HepG2 (cell line): ENCODE measurements around the gene COX4I2. TPM values are rescaled to one million over a fixed set of nuclear protein-coding genes. Genes with fewer than 3 reads are reported as not detected.

Source experiments
- BATF2 ChIP-seq: sonication (generic); formaldehyde crosslinking; IDR thresholded peaks from 2 replicates; pipeline ENCODE4 v1.8.0; 2022; ENCODE audit warnings: mild to moderate bottlenecking, missing genetic modification reagents, moderate library complexity
- BRCA1 ChIP-seq: sonication (generic); formaldehyde crosslinking; IDR thresholded peaks from 2 replicates; pipeline ENCODE4 v1.4.0; 2020; ENCODE audit warnings: missing genetic modification reagents
- CBFB ChIP-seq: sonication (generic); formaldehyde crosslinking; IDR thresholded peaks from 2 replicates; pipeline ENCODE4 v1.4.0; 2020; ENCODE audit warnings: missing genetic modification reagents
- FOSL1 ChIP-seq: sonication (generic); formaldehyde crosslinking; IDR thresholded peaks from 2 replicates; pipeline ENCODE4 v1.9.0; 2021; ENCODE audit warnings: missing genetic modification reagents, borderline replicate concordance
- FOXO1 ChIP-seq: sonication (generic); formaldehyde crosslinking; IDR thresholded peaks from 2 replicates; pipeline ENCODE4 v1.4.0; 2020; ENCODE audit warnings: missing genetic modification reagents
- GFI1 ChIP-seq: sonication (generic); formaldehyde crosslinking; IDR thresholded peaks from 2 replicates; pipeline ENCODE4 v1.5.0; 2020; ENCODE audit warnings: missing genetic modification reagents, mild to moderate bottlenecking, borderline replicate concordance
- KDM6A ChIP-seq: IDR thresholded peaks from 2 replicates; pipeline ENCODE4 v1.6.1; 2016; ENCODE audit warnings: low read depth
- MED13 ChIP-seq: sonication (generic); formaldehyde crosslinking; IDR thresholded peaks from 2 replicates; pipeline ENCODE4 v1.5.0; 2020; ENCODE audit warnings: missing genetic modification reagents
- NR2F1 ChIP-seq, 2 experiments: fragments of 450-650 bp in 1 of 2; formaldehyde crosslinking in 1 of 2; IDR thresholded peaks; 2 replicates each; pipeline versions ENCODE4 v1.5.0 to v1.6.1; 2016 to 2020; ENCODE audit warnings: mild to moderate bottlenecking in 1 of 2, missing compliant biosample characterization in 1 of 2, missing genetic modification reagents in 1 of 2, moderate library complexity in 1 of 2
- PAF1 ChIP-seq: IDR thresholded peaks from 2 replicates; pipeline ENCODE4 v1.6.1; 2016; ENCODE audit warnings: missing genetic modification reagents, missing compliant biosample characterization
- PCBP2 ChIP-seq: fragments of 200-400 bp; formaldehyde crosslinking; optimal IDR thresholded peaks from 2 replicates; pipeline ENCODE3; 2018; ENCODE audit warnings: low read length, low read depth; ENCODE audit not compliant: poor library complexity, severe bottlenecking
- SKI ChIP-seq: fragments of 450-650 bp; IDR thresholded peaks from one replicate; pipeline ENCODE4 v1.6.1; 2018; ENCODE audit warnings: mild to moderate bottlenecking; ENCODE audit not compliant: partially characterized antibody
- SMAD9 ChIP-seq: sonication (generic); formaldehyde crosslinking; IDR thresholded peaks from 2 replicates; pipeline ENCODE4 v1.5.1; 2020; ENCODE audit warnings: mild to moderate bottlenecking, missing genetic modification reagents
- SOX5 ChIP-seq: IDR thresholded peaks from 2 replicates; pipeline ENCODE4 v1.6.1; 2016; ENCODE audit warnings: borderline replicate concordance
- SPEN ChIP-seq: sonication (generic); formaldehyde crosslinking; IDR thresholded peaks from 2 replicates; pipeline ENCODE4 v1.5.1; 2020; ENCODE audit warnings: low read depth, mild to moderate bottlenecking, missing genetic modification reagents
- ZBTB1 ChIP-seq: sonication (generic); formaldehyde crosslinking; IDR thresholded peaks from 2 replicates; pipeline ENCODE4 v1.4.0; 2020; ENCODE audit warnings: missing genetic modification reagents, borderline replicate concordance
- ZNF256 ChIP-seq: sonication (generic); formaldehyde crosslinking; conservative IDR thresholded peaks from 2 replicates; pipeline ENCODE4 v1.4.0; 2020; ENCODE audit warnings: missing genetic modification reagents
- ZNF274 ChIP-seq: sonication (generic); formaldehyde crosslinking; IDR thresholded peaks from 2 replicates; pipeline ENCODE4 v1.5.1; 2020; ENCODE audit warnings: mild to moderate bottlenecking, missing genetic modification reagents
- ZNF547 ChIP-seq: sonication (generic); formaldehyde crosslinking; IDR thresholded peaks from 2 replicates; pipeline ENCODE4 v1.5.1; 2020; ENCODE audit warnings: mild to moderate bottlenecking, missing genetic modification reagents
- ZNF737 ChIP-seq: sonication (generic); formaldehyde crosslinking; IDR thresholded peaks from 2 replicates; pipeline ENCODE4 v1.5.0; 2020; ENCODE audit warnings: missing genetic modification reagents, mild to moderate bottlenecking, borderline replicate concordance
- ZNF747 ChIP-seq: sonication (generic); formaldehyde crosslinking; IDR thresholded peaks from 2 replicates; pipeline ENCODE4 v1.8.1; 2023; ENCODE audit warnings: missing genetic modification reagents, mild to moderate bottlenecking, borderline replicate concordance
- ZNF761 ChIP-seq: sonication (generic); formaldehyde crosslinking; conservative IDR thresholded peaks from 2 replicates; pipeline ENCODE4 v1.4.0; 2020; ENCODE audit warnings: mild to moderate bottlenecking, missing genetic modification reagents
- ZNF776 ChIP-seq: sonication (generic); formaldehyde crosslinking; IDR thresholded peaks from 2 replicates; pipeline ENCODE4 v1.4.0; 2020; ENCODE audit warnings: mild to moderate bottlenecking, missing genetic modification reagents
- polyA plus RNA-seq, 8 experiments: library from polyadenylated mRNA; depleted of rRNA in 3 of 8; stranded (reverse) in 7 of 8; unstranded in 1 of 8; fragments of >200 nt; fragmentation: Illumina TruSeq in 4 of 8; extraction: Trizol in 4 of 8; gene quantifications; 2 replicates each; pipeline versions ENCODE4 v1.2.1 to v1.2.3, GENCODE V29; 2011 to 2016; ENCODE audit warnings: low read depth in 4 of 8, missing spikeins in 1 of 8, mixed read lengths in 1 of 8; ENCODE audit not compliant: insufficient read depth in 1 of 8
- total RNA-seq, 5 experiments: library from RNA; depleted of rRNA; stranded (reverse); fragments of >200 nt; fragmentation: Illumina TruSeq; extraction: Trizol; gene quantifications; 2 replicates each; pipeline ENCODE4 v1.2.3, GENCODE V29; 2016; ENCODE audit warnings: low read depth in 1 of 5
- TF ChIP-seq, protein P1 (sequence below): sonication (generic); formaldehyde crosslinking; IDR thresholded peaks from 2 replicates; pipeline ENCODE4 v1.4.0; 2020; ENCODE audit warnings: missing genetic modification reagents
- TF ChIP-seq, protein P2 (sequence below): sonication (generic); formaldehyde crosslinking; IDR thresholded peaks from 2 replicates; pipeline ENCODE4 v1.5.0; 2020; ENCODE audit warnings: mild to moderate bottlenecking, missing genetic modification reagents, moderate library complexity

The COX4I2 gene
- total and polyA plus RNA-seq, 2 of the 13 experiments (the other 11 are each of a cell fraction or from before 2014, with no cell fraction given) = 1.1 TPM; not detected in 1

- TF ChIP-seq BRCA1 = peak; percentile 18; the same call in 1 of the 2 replicates
- peak; percentile 84 for TF ChIP-seq MED13 (CRISPR knock-in tag)
- TF ChIP-seq, protein P1, sequence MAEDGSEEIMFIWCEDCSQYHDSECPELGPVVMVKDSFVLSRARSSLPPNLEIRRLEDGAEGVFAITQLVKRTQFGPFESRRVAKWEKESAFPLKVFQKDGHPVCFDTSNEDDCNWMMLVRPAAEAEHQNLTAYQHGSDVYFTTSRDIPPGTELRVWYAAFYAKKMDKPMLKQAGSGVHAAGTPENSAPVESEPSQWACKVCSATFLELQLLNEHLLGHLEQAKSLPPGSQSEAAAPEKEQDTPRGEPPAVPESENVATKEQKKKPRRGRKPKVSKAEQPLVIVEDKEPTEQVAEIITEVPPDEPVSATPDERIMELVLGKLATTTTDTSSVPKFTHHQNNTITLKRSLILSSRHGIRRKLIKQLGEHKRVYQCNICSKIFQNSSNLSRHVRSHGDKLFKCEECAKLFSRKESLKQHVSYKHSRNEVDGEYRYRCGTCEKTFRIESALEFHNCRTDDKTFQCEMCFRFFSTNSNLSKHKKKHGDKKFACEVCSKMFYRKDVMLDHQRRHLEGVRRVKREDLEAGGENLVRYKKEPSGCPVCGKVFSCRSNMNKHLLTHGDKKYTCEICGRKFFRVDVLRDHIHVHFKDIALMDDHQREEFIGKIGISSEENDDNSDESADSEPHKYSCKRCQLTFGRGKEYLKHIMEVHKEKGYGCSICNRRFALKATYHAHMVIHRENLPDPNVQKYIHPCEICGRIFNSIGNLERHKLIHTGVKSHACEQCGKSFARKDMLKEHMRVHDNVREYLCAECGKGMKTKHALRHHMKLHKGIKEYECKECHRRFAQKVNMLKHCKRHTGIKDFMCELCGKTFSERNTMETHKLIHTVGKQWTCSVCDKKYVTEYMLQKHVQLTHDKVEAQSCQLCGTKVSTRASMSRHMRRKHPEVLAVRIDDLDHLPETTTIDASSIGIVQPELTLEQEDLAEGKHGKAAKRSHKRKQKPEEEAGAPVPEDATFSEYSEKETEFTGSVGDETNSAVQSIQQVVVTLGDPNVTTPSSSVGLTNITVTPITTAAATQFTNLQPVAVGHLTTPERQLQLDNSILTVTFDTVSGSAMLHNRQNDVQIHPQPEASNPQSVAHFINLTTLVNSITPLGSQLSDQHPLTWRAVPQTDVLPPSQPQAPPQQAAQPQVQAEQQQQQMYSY (CRISPR knock-in tag) = peak; percentile 31; the same call in 1 of the 2 replicates
- peak; percentile 38; the same call in 1 of the 2 replicates for TF ChIP-seq ZBTB1 (CRISPR knock-in tag)
- TF ChIP-seq, protein P2, sequence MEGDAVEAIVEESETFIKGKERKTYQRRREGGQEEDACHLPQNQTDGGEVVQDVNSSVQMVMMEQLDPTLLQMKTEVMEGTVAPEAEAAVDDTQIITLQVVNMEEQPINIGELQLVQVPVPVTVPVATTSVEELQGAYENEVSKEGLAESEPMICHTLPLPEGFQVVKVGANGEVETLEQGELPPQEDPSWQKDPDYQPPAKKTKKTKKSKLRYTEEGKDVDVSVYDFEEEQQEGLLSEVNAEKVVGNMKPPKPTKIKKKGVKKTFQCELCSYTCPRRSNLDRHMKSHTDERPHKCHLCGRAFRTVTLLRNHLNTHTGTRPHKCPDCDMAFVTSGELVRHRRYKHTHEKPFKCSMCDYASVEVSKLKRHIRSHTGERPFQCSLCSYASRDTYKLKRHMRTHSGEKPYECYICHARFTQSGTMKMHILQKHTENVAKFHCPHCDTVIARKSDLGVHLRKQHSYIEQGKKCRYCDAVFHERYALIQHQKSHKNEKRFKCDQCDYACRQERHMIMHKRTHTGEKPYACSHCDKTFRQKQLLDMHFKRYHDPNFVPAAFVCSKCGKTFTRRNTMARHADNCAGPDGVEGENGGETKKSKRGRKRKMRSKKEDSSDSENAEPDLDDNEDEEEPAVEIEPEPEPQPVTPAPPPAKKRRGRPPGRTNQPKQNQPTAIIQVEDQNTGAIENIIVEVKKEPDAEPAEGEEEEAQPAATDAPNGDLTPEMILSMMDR (CRISPR knock-in tag) = 0 out of 2 replicates have a peak, but pooled peaks have one; percentile 20
- TF ChIP-seq FOXO1 = peak; percentile 76
- no peak for TF ChIP-seq ZNF776 (CRISPR knock-in tag)
- no peak for TF ChIP-seq ZNF256 (CRISPR knock-in tag)
- TF ChIP-seq SOX5 (CRISPR knock-in tag) = peak; percentile 67
- TF ChIP-seq SPEN (CRISPR knock-in tag) = peak; percentile 62
- TF ChIP-seq SKI = peak; percentile 65
- peak; percentile 99 for TF ChIP-seq PCBP2
- peak; percentile 62; the same call in 1 of the 2 replicates for TF ChIP-seq ZNF547 (CRISPR knock-in tag)
- TF ChIP-seq ZNF747 (CRISPR knock-in tag) = peak; percentile 72
- no peak for TF ChIP-seq ZNF737 (CRISPR knock-in tag)
- TF ChIP-seq BATF2 (CRISPR knock-in tag) = peak; percentile 79; the same call in 1 of the 2 replicates
- TF ChIP-seq FOSL1 (CRISPR knock-in tag) = peak; percentile 9; the same call in 1 of the 2 replicates
- TF ChIP-seq KDM6A (CRISPR knock-in tag) = no peak
- no peak for TF ChIP-seq SMAD9
- TF ChIP-seq NR2F1 (CRISPR knock-in tag; IDR thresholded peaks at IDR 0.05) = peak; percentile 19 to 24; a peak in 2 of 4 replicates
- TF ChIP-seq GFI1 = peak; percentile 68; the same call in 1 of the 2 replicates
- TF ChIP-seq ZNF274 = peak; percentile 40; the same call in 1 of the 2 replicates
- TF ChIP-seq CBFB (CRISPR knock-in tag) = peak; percentile 56
- TF ChIP-seq ZNF761 (CRISPR knock-in tag) = peak; percentile 57; the same call in 1 of the 2 replicates
- peak; percentile 94 for TF ChIP-seq PAF1 (CRISPR knock-in tag)
These were observed 30.7 kb upstream of the COX4I2 start (continued) for GRCh38 chr20:31606804-31607639.
